ENCODE results near the gene AREL1.

GRCh38 chr14:74660863-74661262 lies 52.0 kb downstream of the AREL1 start:
- TF ChIP-seq CTCF (IDR thresholded peaks at IDR 0.05 in 2 of 3, conservative IDR thresholded peaks at IDR 0.05 in 1 of 3; ENCODE audit: borderline replicate concordance in 1 of 3, insufficient read depth in 1 of 3, low read depth in 2 of 3, low read length in 2 of 3) (no peak), POLR2A (IDR thresholded peaks at IDR 0.05; ENCODE audit: borderline replicate concordance, extremely low read depth, insufficient read depth, insufficient read length) (no peak), RAD21 (IDR thresholded peaks at IDR 0.05; ENCODE audit: low read depth) (no peak), EZH2 (IDR thresholded peaks at IDR 0.05) (no peak)
